ENCODE results near the gene BRCA2. TPM values are rescaled to one million over a fixed set of nuclear protein-coding genes. Genes with fewer than 3 reads are reported as not detected.

BRCA2 gene
- total RNA-seq, 1 experiment from 2014 or later = 21.6 TPM

DNA sequence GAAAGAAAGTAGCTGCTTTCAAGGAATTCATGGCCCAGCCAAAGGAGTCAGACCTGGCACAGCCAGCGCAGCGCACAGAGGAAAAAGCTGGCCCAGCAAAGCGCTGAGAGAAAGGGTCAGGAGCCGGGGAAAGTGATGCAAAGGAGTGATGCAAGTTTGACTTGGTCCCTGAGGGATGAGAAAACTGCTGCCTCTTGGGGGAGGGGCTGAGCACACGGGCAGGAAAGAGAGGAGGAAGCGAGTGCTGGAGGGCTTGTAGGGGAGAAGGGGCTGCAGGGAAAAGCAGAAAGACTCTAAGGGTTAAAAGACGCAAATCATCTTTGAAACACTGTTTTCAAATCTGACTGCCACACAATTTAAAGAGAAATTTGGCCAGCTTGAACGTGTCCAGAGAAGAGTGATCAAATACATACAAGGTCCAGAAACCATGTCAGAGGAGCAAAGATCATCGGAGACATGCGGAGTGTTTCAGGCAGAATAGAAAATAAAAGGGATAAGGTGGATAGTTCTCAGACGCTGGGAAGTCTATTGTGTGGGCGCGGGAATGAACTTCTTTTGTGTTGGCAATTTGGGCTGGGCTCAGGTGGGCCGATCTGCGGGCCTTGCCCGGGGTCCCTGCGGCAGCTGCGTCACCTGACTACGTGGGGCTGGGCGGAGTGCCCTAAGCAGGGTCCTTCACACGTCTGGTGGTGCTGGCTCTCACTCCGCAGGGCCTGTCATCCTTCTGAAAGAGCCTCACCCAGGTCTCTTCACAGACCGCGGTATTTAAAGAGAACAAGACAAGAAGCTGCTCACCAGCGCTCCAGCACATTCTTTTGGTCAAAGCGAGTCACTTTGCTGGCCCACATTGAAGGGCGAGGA is 94.5 kb downstream of the BRCA2 start:
- Mint-ChIP-seq H3K27me3 (ENCODE audit: low read depth) (peaks cover 7% of the 10 kb centered on the region), H3K27ac (peak overlapping the region; percentile 18), H3K4me1 (peaks cover 24% of the 10 kb centered on the region), H3K9me3 (no peaks in the 10 kb centered on the region), H3K4me3 (peak overlapping the region; percentile 82), H3K36me3 (no peaks in the 10 kb centered on the region)
- ChIA-PET CTCF (interaction anchor here (1.3 to 1.4 kb wide), 2 partner anchors 176 to 245 kb away, joined by 3 to 4 read pairs; no protein-coding TSS in a partner anchor), POLR2A (interaction anchor here (1.5 to 1.8 kb wide), 2 partner anchors 18 to 95 kb away, joined by 6 to 9 read pairs; partner anchors contain the start of genes BRCA2, N4BP2L1 and ZAR1L)
- peak; percentile 91 for ATAC-seq
- TF ChIP-seq, protein P1, sequence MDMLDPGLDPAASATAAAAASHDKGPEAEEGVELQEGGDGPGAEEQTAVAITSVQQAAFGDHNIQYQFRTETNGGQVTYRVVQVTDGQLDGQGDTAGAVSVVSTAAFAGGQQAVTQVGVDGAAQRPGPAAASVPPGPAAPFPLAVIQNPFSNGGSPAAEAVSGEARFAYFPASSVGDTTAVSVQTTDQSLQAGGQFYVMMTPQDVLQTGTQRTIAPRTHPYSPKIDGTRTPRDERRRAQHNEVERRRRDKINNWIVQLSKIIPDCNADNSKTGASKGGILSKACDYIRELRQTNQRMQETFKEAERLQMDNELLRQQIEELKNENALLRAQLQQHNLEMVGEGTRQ (CRISPR knock-in tag; IDR thresholded peaks at IDR 0.05) = peak; percentile 79
- no peak for TF ChIP-seq TP53 (CRISPR knock-in tag; IDR thresholded peaks at IDR 0.05)
- TF ChIP-seq, protein P2, sequence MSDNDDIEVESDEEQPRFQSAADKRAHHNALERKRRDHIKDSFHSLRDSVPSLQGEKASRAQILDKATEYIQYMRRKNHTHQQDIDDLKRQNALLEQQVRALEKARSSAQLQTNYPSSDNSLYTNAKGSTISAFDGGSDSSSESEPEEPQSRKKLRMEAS (CRISPR knock-in tag; IDR thresholded peaks at IDR 0.05) = peak; percentile 71; the same call in 1 of the 2 replicates
- TF ChIP-seq, protein P3, sequence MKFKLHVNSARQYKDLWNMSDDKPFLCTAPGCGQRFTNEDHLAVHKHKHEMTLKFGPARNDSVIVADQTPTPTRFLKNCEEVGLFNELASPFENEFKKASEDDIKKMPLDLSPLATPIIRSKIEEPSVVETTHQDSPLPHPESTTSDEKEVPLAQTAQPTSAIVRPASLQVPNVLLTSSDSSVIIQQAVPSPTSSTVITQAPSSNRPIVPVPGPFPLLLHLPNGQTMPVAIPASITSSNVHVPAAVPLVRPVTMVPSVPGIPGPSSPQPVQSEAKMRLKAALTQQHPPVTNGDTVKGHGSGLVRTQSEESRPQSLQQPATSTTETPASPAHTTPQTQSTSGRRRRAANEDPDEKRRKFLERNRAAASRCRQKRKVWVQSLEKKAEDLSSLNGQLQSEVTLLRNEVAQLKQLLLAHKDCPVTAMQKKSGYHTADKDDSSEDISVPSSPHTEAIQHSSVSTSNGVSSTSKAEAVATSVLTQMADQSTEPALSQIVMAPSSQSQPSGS (CRISPR knock-in tag; IDR thresholded peaks at IDR 0.05; ENCODE audit: borderline replicate concordance, low read depth) = no peak
- TF ChIP-seq GABPB1 (CRISPR knock-in tag; IDR thresholded peaks at IDR 0.05) = peak; percentile 57; the same call in 1 of the 2 replicates
- TF ChIP-seq, protein P4, sequence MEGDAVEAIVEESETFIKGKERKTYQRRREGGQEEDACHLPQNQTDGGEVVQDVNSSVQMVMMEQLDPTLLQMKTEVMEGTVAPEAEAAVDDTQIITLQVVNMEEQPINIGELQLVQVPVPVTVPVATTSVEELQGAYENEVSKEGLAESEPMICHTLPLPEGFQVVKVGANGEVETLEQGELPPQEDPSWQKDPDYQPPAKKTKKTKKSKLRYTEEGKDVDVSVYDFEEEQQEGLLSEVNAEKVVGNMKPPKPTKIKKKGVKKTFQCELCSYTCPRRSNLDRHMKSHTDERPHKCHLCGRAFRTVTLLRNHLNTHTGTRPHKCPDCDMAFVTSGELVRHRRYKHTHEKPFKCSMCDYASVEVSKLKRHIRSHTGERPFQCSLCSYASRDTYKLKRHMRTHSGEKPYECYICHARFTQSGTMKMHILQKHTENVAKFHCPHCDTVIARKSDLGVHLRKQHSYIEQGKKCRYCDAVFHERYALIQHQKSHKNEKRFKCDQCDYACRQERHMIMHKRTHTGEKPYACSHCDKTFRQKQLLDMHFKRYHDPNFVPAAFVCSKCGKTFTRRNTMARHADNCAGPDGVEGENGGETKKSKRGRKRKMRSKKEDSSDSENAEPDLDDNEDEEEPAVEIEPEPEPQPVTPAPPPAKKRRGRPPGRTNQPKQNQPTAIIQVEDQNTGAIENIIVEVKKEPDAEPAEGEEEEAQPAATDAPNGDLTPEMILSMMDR (IDR thresholded peaks at IDR 0.05) = no peak
- TF ChIP-seq, protein P5, sequence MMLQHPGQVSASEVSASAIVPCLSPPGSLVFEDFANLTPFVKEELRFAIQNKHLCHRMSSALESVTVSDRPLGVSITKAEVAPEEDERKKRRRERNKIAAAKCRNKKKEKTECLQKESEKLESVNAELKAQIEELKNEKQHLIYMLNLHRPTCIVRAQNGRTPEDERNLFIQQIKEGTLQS (CRISPR knock-in tag; conservative IDR thresholded peaks at IDR 0.05) = peak; percentile 87; the same call in 1 of the 2 replicates
- TF ChIP-seq, protein P6, sequence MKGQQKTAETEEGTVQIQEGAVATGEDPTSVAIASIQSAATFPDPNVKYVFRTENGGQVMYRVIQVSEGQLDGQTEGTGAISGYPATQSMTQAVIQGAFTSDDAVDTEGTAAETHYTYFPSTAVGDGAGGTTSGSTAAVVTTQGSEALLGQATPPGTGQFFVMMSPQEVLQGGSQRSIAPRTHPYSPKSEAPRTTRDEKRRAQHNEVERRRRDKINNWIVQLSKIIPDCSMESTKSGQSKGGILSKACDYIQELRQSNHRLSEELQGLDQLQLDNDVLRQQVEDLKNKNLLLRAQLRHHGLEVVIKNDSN (CRISPR knock-in tag; IDR thresholded peaks at IDR 0.05) = peak; percentile 77
- 0 out of 2 replicates have a peak, but pooled peaks have one; percentile 74 for TF ChIP-seq ZNF121 (CRISPR knock-in tag; IDR thresholded peaks at IDR 0.05)
- DNase-seq (ENCODE audit: low spot score) = peak; percentile 70

DNA sequence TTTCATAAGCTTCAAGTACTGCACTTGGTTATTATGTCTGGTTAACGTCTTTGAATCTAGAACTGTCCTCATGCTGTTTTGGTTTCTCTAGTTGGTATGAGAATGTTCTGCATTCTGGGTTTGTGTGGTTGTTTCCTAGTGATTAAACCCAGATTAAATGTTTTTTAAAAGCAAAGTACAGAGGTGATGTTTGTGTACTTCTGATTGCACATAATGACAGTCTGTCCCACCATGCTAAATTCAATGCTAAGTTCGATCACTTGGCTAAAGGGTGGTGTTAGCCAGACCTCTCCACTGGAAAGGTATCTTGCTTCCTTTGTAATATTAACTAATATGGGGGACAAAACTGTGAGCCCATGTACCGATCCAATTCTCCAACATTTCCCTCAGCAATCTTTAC is 98.0 kb downstream of the BRCA2 start:
- H3K4me1 Mint-ChIP-seq = peaks cover 29% of the 10 kb centered on the region
- no peak overlapping the region for H3K4me3 Mint-ChIP-seq
- ATAC-seq (no peak), DNase-seq (ENCODE audit: low spot score) (no peak)
- H3K27me3 Mint-ChIP-seq (ENCODE audit: low read depth) = peaks cover 5% of the 10 kb centered on the region
- POLR2A ChIA-PET = no interaction called here
- CTCF ChIA-PET = interaction anchor here (0.6 kb wide), 1 partner anchor 248 kb away, joined by 3 read pairs; no protein-coding TSS in a partner anchor
- peaks cover 12% of the 10 kb centered on the region for H3K9me3 Mint-ChIP-seq
- peaks cover 11% of the 10 kb centered on the region for H3K36me3 Mint-ChIP-seq
- no peak overlapping the region for H3K27ac Mint-ChIP-seq
- TF ChIP-seq SOX15 (CRISPR knock-in tag; IDR thresholded peaks at IDR 0.05) (no peak), NFE2L1 (CRISPR knock-in tag; IDR thresholded peaks at IDR 0.05) (no peak), ELF4 (CRISPR knock-in tag; IDR thresholded peaks at IDR 0.05; ENCODE audit: low read depth) (no peak), NR2C2 (CRISPR knock-in tag; IDR thresholded peaks at IDR 0.05) (no peak), TEAD1 (CRISPR knock-in tag; IDR thresholded peaks at IDR 0.05) (no peak)
- TF ChIP-seq, protein P7, sequence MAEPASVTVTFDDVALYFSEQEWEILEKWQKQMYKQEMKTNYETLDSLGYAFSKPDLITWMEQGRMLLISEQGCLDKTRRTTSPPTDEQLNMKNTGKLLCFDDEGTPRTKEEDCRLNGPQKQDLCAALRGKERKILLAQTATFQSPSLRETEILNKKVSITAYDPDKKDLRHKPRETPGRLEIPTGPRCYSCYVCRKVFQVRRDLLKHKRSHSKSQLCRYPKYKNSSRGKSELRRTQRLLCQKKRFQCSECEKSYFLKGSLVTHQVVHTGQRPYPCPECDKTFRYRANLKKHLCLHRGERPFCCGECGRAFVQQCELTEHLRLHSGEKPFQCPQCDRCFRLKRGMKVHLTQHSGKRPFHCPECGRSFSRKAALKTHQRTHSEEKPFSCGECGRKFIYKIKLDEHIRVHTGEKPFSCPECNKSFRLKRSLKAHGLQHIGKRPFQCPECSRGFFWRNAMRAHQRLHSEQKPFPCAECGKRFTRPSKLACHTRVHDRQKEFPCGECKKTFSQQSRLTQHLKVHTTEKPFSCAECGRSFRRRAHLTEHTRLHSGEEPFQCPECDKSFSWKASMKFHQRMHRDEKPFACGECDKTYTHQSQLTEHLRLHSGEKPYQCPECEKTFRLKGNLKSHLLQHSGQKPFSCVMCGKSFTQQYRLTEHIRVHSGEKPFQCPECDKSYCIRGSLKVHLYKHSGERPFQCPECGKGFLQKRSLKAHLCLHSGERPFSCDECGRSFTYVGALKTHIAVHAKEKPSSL (CRISPR knock-in tag; conservative IDR thresholded peaks at IDR 0.05) = no peak
- TF ChIP-seq, protein P8, sequence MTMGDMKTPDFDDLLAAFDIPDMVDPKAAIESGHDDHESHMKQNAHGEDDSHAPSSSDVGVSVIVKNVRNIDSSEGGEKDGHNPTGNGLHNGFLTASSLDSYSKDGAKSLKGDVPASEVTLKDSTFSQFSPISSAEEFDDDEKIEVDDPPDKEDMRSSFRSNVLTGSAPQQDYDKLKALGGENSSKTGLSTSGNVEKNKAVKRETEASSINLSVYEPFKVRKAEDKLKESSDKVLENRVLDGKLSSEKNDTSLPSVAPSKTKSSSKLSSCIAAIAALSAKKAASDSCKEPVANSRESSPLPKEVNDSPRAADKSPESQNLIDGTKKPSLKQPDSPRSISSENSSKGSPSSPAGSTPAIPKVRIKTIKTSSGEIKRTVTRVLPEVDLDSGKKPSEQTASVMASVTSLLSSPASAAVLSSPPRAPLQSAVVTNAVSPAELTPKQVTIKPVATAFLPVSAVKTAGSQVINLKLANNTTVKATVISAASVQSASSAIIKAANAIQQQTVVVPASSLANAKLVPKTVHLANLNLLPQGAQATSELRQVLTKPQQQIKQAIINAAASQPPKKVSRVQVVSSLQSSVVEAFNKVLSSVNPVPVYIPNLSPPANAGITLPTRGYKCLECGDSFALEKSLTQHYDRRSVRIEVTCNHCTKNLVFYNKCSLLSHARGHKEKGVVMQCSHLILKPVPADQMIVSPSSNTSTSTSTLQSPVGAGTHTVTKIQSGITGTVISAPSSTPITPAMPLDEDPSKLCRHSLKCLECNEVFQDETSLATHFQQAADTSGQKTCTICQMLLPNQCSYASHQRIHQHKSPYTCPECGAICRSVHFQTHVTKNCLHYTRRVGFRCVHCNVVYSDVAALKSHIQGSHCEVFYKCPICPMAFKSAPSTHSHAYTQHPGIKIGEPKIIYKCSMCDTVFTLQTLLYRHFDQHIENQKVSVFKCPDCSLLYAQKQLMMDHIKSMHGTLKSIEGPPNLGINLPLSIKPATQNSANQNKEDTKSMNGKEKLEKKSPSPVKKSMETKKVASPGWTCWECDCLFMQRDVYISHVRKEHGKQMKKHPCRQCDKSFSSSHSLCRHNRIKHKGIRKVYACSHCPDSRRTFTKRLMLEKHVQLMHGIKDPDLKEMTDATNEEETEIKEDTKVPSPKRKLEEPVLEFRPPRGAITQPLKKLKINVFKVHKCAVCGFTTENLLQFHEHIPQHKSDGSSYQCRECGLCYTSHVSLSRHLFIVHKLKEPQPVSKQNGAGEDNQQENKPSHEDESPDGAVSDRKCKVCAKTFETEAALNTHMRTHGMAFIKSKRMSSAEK (CRISPR knock-in tag; IDR thresholded peaks at IDR 0.05; ENCODE audit: borderline replicate concordance) = no peak
- TF ChIP-seq, protein P9, sequence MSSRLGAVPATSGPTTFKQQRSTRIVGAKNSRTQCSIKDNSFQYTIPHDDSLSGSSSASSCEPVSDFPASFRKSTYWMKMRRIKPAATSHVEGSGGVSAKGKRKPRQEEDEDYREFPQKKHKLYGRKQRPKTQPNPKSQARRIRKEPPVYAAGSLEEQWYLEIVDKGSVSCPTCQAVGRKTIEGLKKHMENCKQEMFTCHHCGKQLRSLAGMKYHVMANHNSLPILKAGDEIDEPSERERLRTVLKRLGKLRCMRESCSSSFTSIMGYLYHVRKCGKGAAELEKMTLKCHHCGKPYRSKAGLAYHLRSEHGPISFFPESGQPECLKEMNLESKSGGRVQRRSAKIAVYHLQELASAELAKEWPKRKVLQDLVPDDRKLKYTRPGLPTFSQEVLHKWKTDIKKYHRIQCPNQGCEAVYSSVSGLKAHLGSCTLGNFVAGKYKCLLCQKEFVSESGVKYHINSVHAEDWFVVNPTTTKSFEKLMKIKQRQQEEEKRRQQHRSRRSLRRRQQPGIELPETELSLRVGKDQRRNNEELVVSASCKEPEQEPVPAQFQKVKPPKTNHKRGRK (CRISPR knock-in tag; IDR thresholded peaks at IDR 0.05; ENCODE audit: borderline replicate concordance) = no peak

All from WTC11 (cell line).